Measurements from ENCODE around the gene SCLY.
"Not testable (repeated sequence)": the region's sequence is repeated elsewhere in the genome, so short reads cannot be mapped to it uniquely, and the experiment has no call there.

Gene SCLY

GRCh38 chr2:238107525-238108422 lies 47.0 kb downstream of the SCLY start:
- DNase-seq: no peak

- no peak for DNase-seq
These were observed 47.8 kb downstream of the SCLY start for GRCh38 chr2:238108423-238109183.

- no peak for DNase-seq
These were observed 52.8 kb downstream of the SCLY start for GRCh38 chr2:238113611-238114010.

- no peak for DNase-seq
These were observed 53.6 kb downstream of the SCLY start for GRCh38 chr2:238114331-238114841.

GRCh38 chr2:238114851-238115660 lies 54.3 kb downstream of the SCLY start:
- no peak for DNase-seq

GRCh38 chr2:238115709-238116108 lies 54.9 kb downstream of the SCLY start:
- DNase-seq: not testable (repeated sequence)

GRCh38 chr2:238116298-238117198 lies 55.7 kb downstream of the SCLY start:
- no peak for DNase-seq

GRCh38 chr2:238117199-238118154 lies 56.7 kb downstream of the SCLY start:
- no peak for DNase-seq

GRCh38 chr2:238119756-238120462 lies 59.1 kb downstream of the SCLY start:
- DNase-seq: no peak

- DNase-seq: no peak
These were observed 59.9 kb downstream of the SCLY start for GRCh38 chr2:238120463-238121298.

GRCh38 chr2:238121511-238122286 lies 60.9 kb downstream of the SCLY start:
- DNase-seq: no peak

GRCh38 chr2:238122287-238123217 lies 61.8 kb downstream of the SCLY start:
- no peak for DNase-seq

- DNase-seq: no peak
These were observed 62.6 kb downstream of the SCLY start for GRCh38 chr2:238123218-238123971.

- DNase-seq: no peak
These were observed 63.2 kb downstream of the SCLY start for GRCh38 chr2:238123991-238124470.
